Esophagus squamous epithelium (tissue), 5 donors: Measurements from ENCODE around the gene NUP85. TPM values are rescaled to one million over a fixed set of nuclear protein-coding genes. Genes with fewer than 3 reads are reported as not detected.
A peak's percentile ranks its signal among the peaks of the same experiment; 100 is the strongest.
"Not testable (repeated sequence)": the region's sequence is repeated elsewhere in the genome, so short reads cannot be mapped to it uniquely, and the experiment has no call there.

Experiments used
- DNase-seq: peaks from one replicate; lab custom pipeline; 2025; lab: John Stamatoyannopoulos, UW
- H3K27ac ChIP-seq, 4 donors: fragments of 200-600 bp; sonication (generic); one replicate each; pipeline ENCODE4 v1.5.1; 2016 to 2019; ENCODE audit warnings: mild to moderate bottlenecking in 1 of 4
- H3K27me3 ChIP-seq, 4 donors: fragments of 200-600 bp; sonication (generic); 1 replicate in 3 of 4; 2 replicates in 1 of 4; pipeline versions ENCODE4 v1.5.1 to v1.6.0; 2017 to 2021; ENCODE audit warnings: antibody characterized with exemption in 1 of 4
- H3K36me3 ChIP-seq, 3 donors: fragments of 200-600 bp; sonication (generic); one replicate each; pipeline ENCODE4 v1.5.1; 2016 to 2019
- H3K4me1 ChIP-seq, 3 donors: fragments of 200-600 bp; sonication (generic); one replicate each; pipeline ENCODE4 v1.5.1; 2017 to 2019
- H3K4me3 ChIP-seq, 4 donors: fragments of 200-600 bp; sonication (generic); 1 replicate in 3 of 4; 2 replicates in 1 of 4; pipeline ENCODE4 v1.5.1; 2016 to 2019; ENCODE audit warnings: mild to moderate bottlenecking in 2 of 4, moderate library complexity in 1 of 4
- H3K9me3 ChIP-seq, 3 donors: fragments of 200-600 bp; sonication (generic); one replicate each; pipeline ENCODE4 v1.5.1; 2016 to 2019
- POLR2A ChIP-seq, 4 donors: fragments of 450-650 bp; IDR thresholded peaks; one replicate each; pipeline ENCODE4 v1.6.1; 2017; ENCODE audit warnings: antibody characterized with exemption in 4 of 4, mild to moderate bottlenecking in 4 of 4, moderate library complexity in 3 of 4
- WGBS, 2 donors: methylation state at CpG; one replicate each; pipeline ENCODE4 v1.1.5; 2018; 5-methylcytosine and 5-hydroxymethylcytosine counted together
- intact Hi-C: fragments of 100-400 bp; cut with DNase I; formaldehyde crosslinking; loops from one replicate; pipeline ENCODE4 v1.15.0; 2022
- total RNA-seq, 4 donors: library from RNA; depleted of rRNA; stranded (reverse); fragments of >200 nt; gene quantifications; one replicate each; pipeline ENCODE4 v1.1.0, GENCODE V29; 2016
- TF ChIP-seq, protein P1 (sequence below), 6 experiments: fragments of 450-650 bp in 4 of 6; fragments of 200-600 bp in 2 of 6; sonication (generic) in 2 of 6; IDR thresholded peaks; one replicate each; pipeline ENCODE4 v1.5.1; 2016 to 2019; ENCODE audit warnings: antibody characterized with exemption in 6 of 6, mild to moderate bottlenecking in 4 of 6, moderate library complexity in 4 of 6
- donor health status: DM: yes; HTN: yes; CAD: no.

The NUP85 gene
- total RNA-seq, 4 donors from 2014 or later, result 17.5 to 33.3 (median 29.0) TPM

DNA sequence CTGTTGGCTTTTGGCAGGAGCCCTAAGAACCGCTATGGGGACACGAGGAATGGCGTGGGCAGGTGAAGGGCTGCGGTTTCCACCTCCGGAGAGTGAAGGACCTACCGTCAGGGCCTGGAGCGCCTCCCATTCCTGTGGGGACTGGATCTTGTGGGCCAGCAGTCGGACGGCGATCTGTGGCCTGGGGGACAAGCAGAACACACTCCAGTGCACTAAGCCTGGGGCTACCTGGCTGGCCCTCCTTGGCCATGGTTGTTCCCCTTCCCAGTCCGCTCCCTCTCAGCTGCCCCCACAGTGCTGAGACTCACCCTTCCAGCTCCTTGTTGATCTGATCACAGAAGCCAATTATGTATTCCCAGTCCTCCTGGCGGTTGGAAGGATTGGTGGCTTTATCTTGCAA is 40.9 kb downstream of the NUP85 start:
- intact Hi-C loops, result no loop called here
- peaks cover 36 to 69% (median 44%) of the 10 kb centered on the region in 3 donors for H3K36me3 ChIP-seq
- TF ChIP-seq, protein P1, sequence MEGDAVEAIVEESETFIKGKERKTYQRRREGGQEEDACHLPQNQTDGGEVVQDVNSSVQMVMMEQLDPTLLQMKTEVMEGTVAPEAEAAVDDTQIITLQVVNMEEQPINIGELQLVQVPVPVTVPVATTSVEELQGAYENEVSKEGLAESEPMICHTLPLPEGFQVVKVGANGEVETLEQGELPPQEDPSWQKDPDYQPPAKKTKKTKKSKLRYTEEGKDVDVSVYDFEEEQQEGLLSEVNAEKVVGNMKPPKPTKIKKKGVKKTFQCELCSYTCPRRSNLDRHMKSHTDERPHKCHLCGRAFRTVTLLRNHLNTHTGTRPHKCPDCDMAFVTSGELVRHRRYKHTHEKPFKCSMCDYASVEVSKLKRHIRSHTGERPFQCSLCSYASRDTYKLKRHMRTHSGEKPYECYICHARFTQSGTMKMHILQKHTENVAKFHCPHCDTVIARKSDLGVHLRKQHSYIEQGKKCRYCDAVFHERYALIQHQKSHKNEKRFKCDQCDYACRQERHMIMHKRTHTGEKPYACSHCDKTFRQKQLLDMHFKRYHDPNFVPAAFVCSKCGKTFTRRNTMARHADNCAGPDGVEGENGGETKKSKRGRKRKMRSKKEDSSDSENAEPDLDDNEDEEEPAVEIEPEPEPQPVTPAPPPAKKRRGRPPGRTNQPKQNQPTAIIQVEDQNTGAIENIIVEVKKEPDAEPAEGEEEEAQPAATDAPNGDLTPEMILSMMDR (IDR thresholded peaks at IDR 0.05), result no peak
- no peak for TF ChIP-seq POLR2A (IDR thresholded peaks at IDR 0.05)

GRCh38 chr17:75249564-75249963 is 44.1 kb downstream of the NUP85 start:
- Histone ChIP-seq H3K36me3 (peaks cover 12 to 37% (median 16%) of the 10 kb centered on the region in 3 donors), H3K27me3 (no peaks in the 10 kb centered on the region), H3K9me3 (no peaks in the 10 kb centered on the region), H3K27ac (peak overlapping the region; percentile 59 to 76 (median 63)), H3K4me3 (peak overlapping the region in 2 of 4 donors; percentile 17 to 26), H3K4me1 (peaks cover 0 to 36% (median 13%) of the 10 kb centered on the region in 3 donors)
- DNase-seq, result no peak
- no peak for TF ChIP-seq POLR2A (IDR thresholded peaks at IDR 0.05)
- TF ChIP-seq, protein P1 (IDR thresholded peaks at IDR 0.05), result no peak
- intact Hi-C loops, result no loop called here
- 70 to 71% methylated on average over 4 of the region's 4 CpGs for WGBS, 2 donors

More for the DNA sequence above, 40.9 kb downstream of the NUP85 start:
- Histone ChIP-seq H3K4me1 (peaks cover 0 to 27% (median 13%) of the 10 kb centered on the region in 3 donors), H3K4me3 (no peak overlapping the region), H3K27ac (no peak overlapping the region), H3K27me3 (no peaks in the 10 kb centered on the region), H3K9me3 (no peaks in the 10 kb centered on the region)
- 96% methylated on average over 5 of the region's 12 CpGs; no CpG with 5 or more reads in 1 of the 2 donors for WGBS, 2 donors
- DNase-seq, result no peak

DNA sequence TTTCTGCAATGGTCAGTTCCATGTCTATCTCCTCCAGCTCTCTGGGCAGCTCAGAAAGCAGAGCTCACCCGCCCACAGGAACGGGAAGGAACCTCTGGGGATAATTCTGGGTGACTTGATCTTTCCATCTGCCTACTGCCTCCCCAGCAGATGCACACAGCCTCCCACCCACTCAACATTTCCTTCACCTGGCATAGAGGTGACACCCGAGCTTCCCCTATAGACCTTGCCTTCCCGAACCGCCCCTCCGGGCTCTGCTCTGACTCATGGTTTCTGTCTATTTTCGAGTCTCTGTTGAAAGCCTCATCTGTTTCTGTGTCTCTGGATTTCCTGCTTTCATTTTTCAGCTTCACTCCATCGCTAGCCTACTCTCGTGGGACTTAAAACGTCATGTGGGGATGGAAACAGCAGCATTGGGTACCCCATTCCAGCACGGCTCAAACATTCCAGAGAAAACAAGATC is 44.6 kb downstream of the NUP85 start:
- DNase-seq, result no peak
- Histone ChIP-seq H3K4me3 (peak overlapping the region in 2 of 4 donors; percentile 17 to 26), H3K27ac (peak overlapping the region; percentile 59 to 76 (median 63)), H3K9me3 (no peaks in the 10 kb centered on the region), H3K4me1 (peaks cover 0 to 40% (median 13%) of the 10 kb centered on the region in 3 donors), H3K27me3 (no peaks in the 10 kb centered on the region), H3K36me3 (peaks cover 7 to 33% (median 14%) of the 10 kb centered on the region in 3 donors)
- intact Hi-C loops, result no loop called here
- 24 to 28% methylated on average over 8 to 10 of the region's 11 CpGs for WGBS, 2 donors
- TF ChIP-seq POLR2A (IDR thresholded peaks at IDR 0.05), result no peak
- TF ChIP-seq, protein P1 (IDR thresholded peaks at IDR 0.05), result no peak

DNA sequence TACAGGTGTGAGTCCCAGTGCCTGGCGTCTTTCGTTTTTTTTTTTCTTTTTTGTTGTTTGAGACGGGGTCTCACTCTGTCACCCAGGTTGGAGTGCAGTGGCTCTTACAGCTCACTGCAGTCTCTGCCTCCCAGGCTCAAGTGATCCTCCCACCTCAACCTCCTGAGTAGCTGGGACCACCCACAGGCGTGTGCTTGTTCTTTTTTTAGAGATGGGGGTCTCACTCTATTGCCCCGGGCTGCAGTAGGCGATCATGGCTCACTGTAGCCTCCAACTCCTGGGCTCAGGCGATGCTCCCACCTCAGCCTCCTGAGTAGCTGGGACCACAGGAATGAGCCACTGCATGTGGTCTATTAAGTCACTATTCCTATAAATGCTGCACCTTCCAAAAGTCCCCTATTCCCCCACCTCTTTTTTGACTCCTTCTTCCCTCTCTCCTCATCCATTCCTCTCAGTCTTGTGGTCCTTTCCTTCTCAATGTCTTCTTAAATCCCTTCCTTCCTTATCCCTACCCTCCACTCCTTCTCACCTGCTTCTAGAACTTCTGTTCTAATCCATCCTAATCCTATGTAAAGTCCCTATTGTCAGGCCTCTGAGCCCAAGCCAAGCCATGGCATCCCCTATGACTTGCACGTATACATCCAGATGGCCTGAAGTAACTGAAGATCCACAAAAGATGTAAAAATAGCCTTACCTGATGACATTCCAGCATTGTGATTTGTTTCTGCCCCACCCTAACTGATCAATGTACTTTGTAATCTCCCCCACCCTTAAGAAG is 46.7 kb downstream of the NUP85 start:
- DNase-seq, result no peak
- Histone ChIP-seq H3K27ac (peak overlapping the region in 3 of 4 donors; percentile 30 to 37 (median 34)), H3K27me3 (no peaks in the 10 kb centered on the region), H3K36me3 (peaks cover 0 to 13% (median 0%) of the 10 kb centered on the region in 3 donors), H3K9me3 (no peaks in the 10 kb centered on the region), H3K4me1 (peaks cover 0 to 51% (median 13%) of the 10 kb centered on the region in 3 donors), H3K4me3 (no peak overlapping the region)
- TF ChIP-seq, protein P1 (IDR thresholded peaks at IDR 0.05), result no peak
- TF ChIP-seq POLR2A (IDR thresholded peaks at IDR 0.05), result no peak
- WGBS, 2 donors, result 77 to 85% methylated on average over 8 of the region's 8 CpGs
- intact Hi-C loops, result no loop called here

DNA sequence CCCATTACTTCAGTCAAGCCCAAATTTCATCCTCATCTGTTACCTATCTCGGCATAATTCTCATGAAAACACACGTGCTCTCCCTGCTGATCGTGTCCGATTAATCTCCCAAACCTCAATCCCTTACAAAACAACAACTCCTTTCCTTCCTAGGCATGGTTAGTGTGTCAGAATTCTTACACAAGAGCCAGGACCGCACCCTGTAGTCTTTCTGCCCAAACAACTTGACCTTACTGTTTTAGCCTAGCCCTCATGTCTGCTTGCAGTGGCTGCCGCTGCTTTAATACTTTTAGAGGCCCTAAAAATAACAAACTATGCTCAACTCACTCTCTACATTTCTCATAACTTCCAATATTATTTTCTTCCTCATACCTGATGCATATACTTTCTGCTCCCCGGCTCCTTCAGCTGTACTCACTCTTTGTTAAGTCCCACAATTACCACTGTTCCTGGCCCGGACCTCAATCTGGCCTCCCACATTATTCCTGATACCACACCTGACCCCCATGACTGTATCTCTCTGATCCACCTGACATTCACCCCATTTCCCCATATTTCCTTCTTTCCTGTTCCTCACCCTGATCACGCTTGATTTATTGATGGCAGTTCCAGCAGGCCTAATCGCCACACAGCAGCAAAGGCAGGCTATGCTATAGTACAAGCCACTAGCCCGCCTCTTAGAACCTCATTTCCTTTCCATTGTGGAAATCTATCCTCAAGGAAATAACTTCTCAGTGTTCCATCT is 50.6 kb downstream of the NUP85 start:
- H3K36me3 ChIP-seq, DNase-seq, H3K27me3 ChIP-seq, intact Hi-C loops, H3K9me3 ChIP-seq: not testable (repeated sequence)
- WGBS, 2 donors, result 50 to 56% methylated on average over 11 of the region's 11 CpGs
- peak overlapping the region; percentile 39 to 64 (median 54) for H3K27ac ChIP-seq
- H3K4me1 ChIP-seq, result peaks cover 10 to 64% (median 22%) of the 10 kb centered on the region in 3 donors
- peak overlapping the region in 1 of 4 donors; percentile 12 for H3K4me3 ChIP-seq

- H3K4me3 ChIP-seq, H3K36me3 ChIP-seq, intact Hi-C loops, H3K9me3 ChIP-seq, H3K27me3 ChIP-seq, DNase-seq: not testable (repeated sequence)
- peaks cover 10 to 57% (median 22%) of the 10 kb centered on the region in 3 donors for H3K4me1 ChIP-seq
- WGBS, 2 donors, result 43% methylated on average over 2 of the region's 2 CpGs
- H3K27ac ChIP-seq, result peak overlapping the region in 1 of 4 donors; percentile 9
Observed at GRCh38 chr17:75257228-75257627, 51.7 kb downstream of the NUP85 start.
